HG03135 (cell line): ENCODE data around the gene MRPL14.

Experiments
- ATAC-seq: cut with Tn5 transposase; IDR thresholded peaks from one replicate; pipeline ENCODE4 v1.9.1; 2021; ENCODE audit warnings: mild to moderate bottlenecking, moderate library complexity; ENCODE audit not compliant: unreplicated experiment

MRPL14 gene

GRCh38 chr6:44081753-44082152, 45.5 kb downstream of the MRPL14 start:
- no peak for ATAC-seq

- ATAC-seq = no peak
Observed at GRCh38 chr6:44080561-44081521, 46.4 kb downstream of the MRPL14 start.

- ATAC-seq = no peak
Observed at GRCh38 chr6:44079672-44080071, 47.6 kb downstream of the MRPL14 start.

- ATAC-seq = no peak
Observed at GRCh38 chr6:44078827-44079671, 48.2 kb downstream of the MRPL14 start.

- no peak for ATAC-seq
Observed at GRCh38 chr6:44078219-44078826, 48.9 kb downstream of the MRPL14 start.

GRCh38 chr6:44077214-44077946, 49.9 kb downstream of the MRPL14 start:
- no peak for ATAC-seq

- no peak for ATAC-seq
Observed at GRCh38 chr6:44076356-44077213, 50.7 kb downstream of the MRPL14 start.

GRCh38 chr6:44075647-44076355, 51.5 kb downstream of the MRPL14 start:
- no peak for ATAC-seq

- ATAC-seq = peak; percentile 3
Observed at GRCh38 chr6:44074813-44075646, 52.2 kb downstream of the MRPL14 start.

GRCh38 chr6:44074439-44074812, 52.8 kb downstream of the MRPL14 start:
- peak; percentile 42 for ATAC-seq

GRCh38 chr6:44073612-44074438, 53.4 kb downstream of the MRPL14 start:
- ATAC-seq = peak; percentile 6

- peak; percentile 47 for ATAC-seq
Observed at GRCh38 chr6:44072959-44073611, 54.2 kb downstream of the MRPL14 start.

- ATAC-seq = no peak
Observed at GRCh38 chr6:44072452-44072958, 54.7 kb downstream of the MRPL14 start.

GRCh38 chr6:44071670-44072451, 55.4 kb downstream of the MRPL14 start:
- no peak for ATAC-seq

GRCh38 chr6:44068607-44069296, 58.5 kb downstream of the MRPL14 start:
- no peak for ATAC-seq
